GM18868 (cell line): ENCODE data around the gene TMEM26.

ENCODE experiments used
- ATAC-seq: cut with Tn5 transposase; IDR thresholded peaks from one replicate; pipeline ENCODE4 v1.9.1; 2021; ENCODE audit warnings: mild to moderate bottlenecking, moderate library complexity; ENCODE audit not compliant: unreplicated experiment

The TMEM26 gene

GRCh38 chr10:61452655-61453641 is at the start of gene TMEM26:
Gene TMEM26, minus strand, starts transcription at chr10:61453381. Its CDS starts 300 bp downstream, at chr10:61453081.
- ATAC-seq, result no peak

- no peak for ATAC-seq
Observed at GRCh38 chr10:61500460-61500859, 47.3 kb upstream of the TMEM26 start.

DNA sequence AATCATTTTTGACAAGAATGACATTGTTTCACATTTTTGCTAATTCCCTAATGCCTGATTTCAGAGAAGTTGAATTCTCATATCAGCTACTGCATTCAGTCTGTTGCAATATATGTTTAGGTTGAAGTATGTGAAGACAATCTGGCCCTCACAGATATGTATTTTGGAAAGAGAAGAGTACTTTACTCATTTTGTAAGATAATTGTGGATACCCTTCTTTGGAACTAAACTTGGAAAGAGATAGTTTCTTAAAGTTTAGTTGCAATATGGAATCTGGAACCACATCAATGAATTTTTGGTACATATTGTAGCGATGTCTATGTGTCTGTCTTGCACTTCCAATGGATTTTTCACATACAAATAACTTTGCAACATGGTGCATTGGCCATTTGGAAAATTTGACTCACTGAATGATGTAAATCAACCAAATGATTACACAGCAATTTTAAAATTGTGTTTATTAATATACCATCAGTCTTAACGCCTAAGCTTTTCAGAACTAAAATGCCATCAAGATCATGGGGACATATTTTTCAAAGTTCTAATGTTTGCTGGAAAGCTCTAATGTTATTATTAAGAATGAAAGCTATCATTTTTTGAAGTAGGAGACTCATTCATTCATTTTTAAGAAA is 39.3 kb upstream of the TMEM26 start:
- ATAC-seq, result no peak

DNA sequence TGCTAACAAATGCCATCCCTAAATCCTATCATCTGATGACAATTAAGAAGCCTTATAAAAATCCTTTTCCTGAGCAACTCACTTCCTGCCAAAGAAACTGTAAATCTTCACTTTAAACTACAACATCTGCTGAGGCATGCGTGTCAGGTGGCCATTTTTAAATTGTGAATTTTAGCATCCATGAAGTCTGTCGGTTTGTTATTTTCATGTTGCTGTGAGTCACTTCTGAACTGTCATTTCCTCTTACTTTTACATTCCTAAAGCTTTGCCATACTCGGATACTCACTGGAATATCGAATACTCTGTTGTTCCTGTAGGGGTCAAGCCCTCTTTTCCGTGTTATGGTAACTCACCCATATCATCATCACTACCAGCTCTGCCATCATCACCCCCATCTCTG is 34.3 kb upstream of the TMEM26 start:
- ATAC-seq, result no peak

- no peak for ATAC-seq
Observed at GRCh38 chr10:61486738-61487396, 33.7 kb upstream of the TMEM26 start.

DNA sequence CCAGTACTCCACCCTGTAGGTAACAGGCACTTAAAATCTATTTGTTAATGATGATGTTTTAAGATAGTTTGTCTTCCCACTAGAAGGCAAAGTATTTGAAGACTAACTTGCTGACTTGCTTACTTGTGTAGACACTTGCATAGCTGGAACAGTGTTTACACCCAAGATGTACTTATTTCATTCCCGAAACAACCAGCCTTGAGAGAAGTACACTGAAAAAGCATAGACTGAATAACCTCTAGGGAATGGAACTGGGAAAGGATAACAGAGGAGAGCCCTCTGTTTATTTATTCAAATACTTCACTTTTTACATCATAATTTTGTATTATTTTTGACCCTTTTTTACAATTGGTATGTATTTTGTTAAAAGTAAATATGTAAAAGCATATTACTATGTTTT is 33.1 kb upstream of the TMEM26 start:
- no peak for ATAC-seq

GRCh38 chr10:61481597-61481996 is 28.4 kb upstream of the TMEM26 start:
- no peak for ATAC-seq

- ATAC-seq, result no peak
Observed at GRCh38 chr10:61480208-61480607, 27.0 kb upstream of the TMEM26 start.

DNA sequence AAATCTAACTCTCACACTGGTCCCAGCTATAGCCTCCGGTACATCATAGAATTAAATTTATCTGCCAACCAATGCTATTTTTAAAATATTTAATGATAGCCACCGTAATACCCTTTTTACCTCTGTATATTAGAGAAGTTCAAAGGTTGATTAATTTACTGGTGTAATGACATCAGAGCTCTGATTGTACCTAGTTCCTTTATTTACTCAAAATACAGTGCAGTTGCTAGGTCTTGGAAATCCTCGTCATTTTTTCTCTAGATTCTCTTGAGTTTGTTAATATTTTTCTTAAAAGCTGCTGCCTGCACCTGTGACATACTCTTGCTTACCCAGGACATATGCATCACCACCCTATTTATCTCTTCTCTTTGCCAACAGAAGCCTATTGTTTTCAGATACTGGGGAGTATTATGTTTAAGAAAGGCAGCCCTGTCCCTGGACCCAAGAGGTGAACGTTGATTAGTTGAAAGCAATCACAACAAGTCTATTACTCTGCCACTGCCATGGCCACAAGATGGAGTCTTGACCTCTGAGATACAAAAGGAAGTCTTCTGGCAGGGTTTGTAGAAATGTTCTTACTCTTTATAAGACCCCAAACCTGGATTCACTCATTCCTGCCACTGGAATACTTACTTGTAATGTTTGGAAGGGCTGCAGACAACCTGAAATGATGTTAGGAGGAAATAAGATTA is 25.6 kb upstream of the TMEM26 start:
- ATAC-seq, result no peak

- ATAC-seq, result no peak
Observed at GRCh38 chr10:61477451-61477850, 24.3 kb upstream of the TMEM26 start.

DNA sequence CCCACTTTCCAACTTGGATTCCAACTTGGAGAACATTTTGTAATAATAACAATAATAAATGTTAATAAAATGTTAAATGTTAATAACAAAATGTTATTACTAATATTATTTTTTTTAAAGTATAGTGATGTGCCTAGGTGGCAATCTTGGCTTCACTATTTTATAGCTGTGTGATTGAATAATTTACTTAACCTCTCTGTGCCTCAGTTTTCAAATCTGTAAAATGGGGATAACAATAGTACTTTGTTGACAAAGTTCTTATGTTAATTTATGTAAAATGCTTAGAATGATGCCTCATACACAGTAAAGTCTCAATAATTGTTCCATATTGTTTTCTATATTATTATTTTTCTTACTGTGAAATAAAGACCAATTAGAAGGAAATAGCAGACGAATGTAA is 23.3 kb upstream of the TMEM26 start:
- ATAC-seq, result no peak

DNA sequence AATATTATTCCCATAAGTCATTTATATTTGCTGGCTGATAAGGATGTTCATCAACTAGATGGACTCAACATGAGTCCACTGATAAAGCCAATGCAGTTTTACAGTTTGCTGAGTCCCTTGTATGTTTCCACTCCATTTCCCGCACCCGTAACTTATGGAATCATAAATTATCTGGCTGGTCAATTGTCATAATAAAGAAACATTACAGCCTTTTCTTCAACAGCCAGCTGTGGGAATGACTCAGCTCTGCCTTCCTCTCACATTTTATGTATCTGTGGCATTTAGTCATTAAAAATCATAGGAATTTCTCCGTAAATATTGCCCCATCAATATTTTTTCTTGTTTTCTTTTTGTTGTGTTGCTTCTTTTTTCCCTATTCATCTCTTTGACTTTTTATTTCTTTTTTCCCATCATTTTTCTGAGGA is 22.3 kb upstream of the TMEM26 start:
- no peak for ATAC-seq

DNA sequence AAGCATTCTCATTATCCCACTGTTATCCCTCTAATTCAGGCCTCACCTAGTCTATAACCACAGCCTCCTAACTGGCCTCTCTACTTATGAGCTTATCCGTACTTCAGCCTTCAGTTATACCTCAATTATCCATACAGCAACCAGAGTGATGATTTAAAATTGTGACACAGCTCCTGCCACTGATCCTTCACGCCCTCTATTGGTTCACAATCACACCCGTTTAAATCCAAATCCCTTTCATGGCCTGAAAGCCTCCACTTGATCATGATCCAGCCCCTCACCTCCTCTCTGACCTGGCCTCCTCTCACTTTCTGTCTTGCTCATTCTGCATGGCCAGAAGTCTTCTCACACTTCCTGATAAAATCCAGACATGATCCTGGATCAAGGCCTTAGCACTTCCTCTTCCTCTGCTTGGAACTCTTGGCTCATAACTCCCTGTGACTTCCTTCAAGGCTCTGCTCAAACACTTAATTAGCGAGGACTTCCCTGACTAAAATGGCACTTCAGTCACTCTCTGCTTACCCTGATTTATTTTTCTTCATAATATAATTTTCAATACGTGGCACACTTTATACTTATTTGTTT is 19.0 kb upstream of the TMEM26 start:
- ATAC-seq, result no peak

DNA sequence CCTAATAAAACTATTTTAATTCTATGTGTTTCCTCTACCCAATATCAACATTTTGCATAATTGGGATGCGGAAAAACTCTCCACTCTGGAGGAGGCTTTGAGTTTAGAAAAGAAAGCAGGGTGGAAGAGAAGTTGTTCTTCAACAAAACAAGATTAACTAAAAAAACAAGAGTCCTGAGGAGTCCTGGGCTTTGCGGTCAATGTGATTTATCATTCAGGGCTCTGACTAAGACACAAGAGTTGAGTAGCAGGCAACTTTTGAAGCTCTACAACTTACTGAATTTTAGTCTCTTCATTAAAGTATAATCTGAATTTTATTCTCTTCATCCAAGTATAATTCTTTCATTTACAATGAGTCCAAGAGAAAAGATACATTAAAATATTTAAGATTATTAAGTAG is 18.3 kb upstream of the TMEM26 start:
- ATAC-seq, result no peak

DNA sequence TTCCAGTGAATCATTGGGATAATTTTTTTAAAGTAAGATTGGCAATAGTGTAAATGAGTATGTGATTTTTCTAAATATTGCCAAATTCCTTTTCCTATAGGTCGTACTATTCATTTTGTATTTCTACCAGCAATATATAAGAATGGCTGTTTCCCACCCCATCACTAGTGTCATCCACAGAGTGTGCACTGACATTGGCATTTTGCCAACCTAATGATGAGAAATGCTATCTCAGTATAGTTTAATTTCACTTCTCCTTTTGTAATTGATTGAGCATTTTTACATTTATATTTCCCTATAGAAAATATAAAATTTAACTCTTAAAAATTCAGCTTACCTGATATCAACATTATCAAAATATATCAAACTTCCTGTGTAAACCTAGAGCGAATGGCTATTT is 17.6 kb upstream of the TMEM26 start:
- no peak for ATAC-seq

GRCh38 chr10:61465901-61466632 is 12.9 kb upstream of the TMEM26 start:
- ATAC-seq, result no peak

GRCh38 chr10:61465171-61465496 is 12.0 kb upstream of the TMEM26 start:
- ATAC-seq, result no peak

DNA sequence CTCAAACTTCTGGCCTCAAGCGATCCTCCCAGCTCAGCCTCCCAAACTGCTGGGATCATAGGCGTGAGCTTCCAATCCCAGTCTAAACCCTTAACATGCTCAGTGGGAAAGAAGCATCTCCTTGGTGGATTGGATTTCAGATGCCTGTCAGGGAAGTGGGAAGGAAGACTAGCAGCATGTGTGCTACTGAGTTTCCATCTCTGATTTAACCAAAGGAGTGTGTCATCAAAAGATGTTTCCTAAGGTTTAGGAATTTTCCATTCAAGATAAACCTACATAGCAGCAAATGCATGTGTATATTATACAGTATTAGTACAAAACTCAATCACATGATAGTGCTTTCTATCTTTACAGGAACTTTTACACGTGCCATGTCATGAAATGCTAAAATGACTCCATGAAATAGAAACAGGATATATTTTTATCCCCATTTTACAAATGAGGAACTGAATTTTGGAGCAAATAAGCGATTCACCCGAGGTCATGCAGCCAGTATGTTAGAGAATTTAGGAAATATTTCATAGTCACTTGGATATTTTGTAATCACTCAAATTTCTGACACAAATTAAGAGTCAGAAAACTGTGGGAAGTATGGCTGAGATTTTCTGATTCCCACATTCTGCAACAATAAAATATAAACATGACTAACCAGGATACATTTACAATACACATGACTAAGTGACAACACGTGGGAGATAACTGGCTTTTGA is 11.4 kb upstream of the TMEM26 start:
- ATAC-seq, result no peak
